RKO (cell line): ENCODE measurements around the gene GPR52.
"Not testable (repeated sequence)": the region's sequence is repeated elsewhere in the genome, so short reads cannot be mapped to it uniquely, and the experiment has no call there.

Experiments
- DNase-seq: peaks from one replicate; pipeline ENCODE4 v3.0.0-alpha.2; 2016; ENCODE audit warnings: low spot score

Gene GPR52

GRCh38 chr1:174447866-174448530 is at the start of gene GPR52:
Gene GPR52, plus strand, starts transcription at chr1:174447964. Its CDS starts 148 bp downstream, at chr1:174448112.
- DNase-seq: no peak

- DNase-seq: no peak
These were observed 49.5 kb upstream of the GPR52 start for GRCh38 chr1:174398246-174398645.

- DNase-seq: no peak
These were observed 48.6 kb upstream of the GPR52 start for GRCh38 chr1:174399211-174399610.

- no peak for DNase-seq
These were observed 46.7 kb upstream of the GPR52 start for GRCh38 chr1:174401075-174401474.

GRCh38 chr1:174405219-174405618 is 42.5 kb upstream of the GPR52 start:
- DNase-seq: no peak

GRCh38 chr1:174406421-174406820 is 41.3 kb upstream of the GPR52 start:
- DNase-seq: no peak

- DNase-seq: no peak
These were observed 40.1 kb upstream of the GPR52 start for GRCh38 chr1:174407665-174408064.

- no peak for DNase-seq
These were observed 39.6 kb upstream of the GPR52 start for GRCh38 chr1:174408146-174408545.

GRCh38 chr1:174409801-174410200 is 38.0 kb upstream of the GPR52 start:
- DNase-seq: not testable (repeated sequence)

- DNase-seq: no peak
These were observed 34.1 kb upstream of the GPR52 start for GRCh38 chr1:174413632-174414031.

- no peak for DNase-seq
These were observed 33.6 kb upstream of the GPR52 start for GRCh38 chr1:174414203-174414602.

- no peak for DNase-seq
These were observed 32.3 kb upstream of the GPR52 start for GRCh38 chr1:174415506-174415905.

- no peak for DNase-seq
These were observed 29.8 kb upstream of the GPR52 start for GRCh38 chr1:174417921-174418320.

GRCh38 chr1:174425121-174425520 is 22.6 kb upstream of the GPR52 start:
- DNase-seq: no peak

GRCh38 chr1:174426153-174426552 is 21.6 kb upstream of the GPR52 start:
- DNase-seq: no peak

GRCh38 chr1:174428033-174428432 is 19.7 kb upstream of the GPR52 start:
- DNase-seq: no peak

GRCh38 chr1:174428739-174429138 is 19.0 kb upstream of the GPR52 start:
- DNase-seq: no peak

GRCh38 chr1:174433451-174433850 is 14.3 kb upstream of the GPR52 start:
- peak; percentile 38 for DNase-seq

- no peak for DNase-seq
These were observed 2.4 kb upstream of the GPR52 start for GRCh38 chr1:174445351-174445750.

- DNase-seq: no peak
These were observed 1.9 kb upstream of the GPR52 start for GRCh38 chr1:174445817-174446216.

- no peak for DNase-seq
These were observed 743 bp downstream of the GPR52 start for GRCh38 chr1:174448531-174448883.

GRCh38 chr1:174448974-174449373 is 1.2 kb downstream of the GPR52 start:
- DNase-seq: no peak

- no peak for DNase-seq
These were observed 3.6 kb downstream of the GPR52 start for GRCh38 chr1:174451408-174451807.

GRCh38 chr1:174465855-174466254 is 18.1 kb downstream of the GPR52 start:
- no peak for DNase-seq

- DNase-seq: no peak
These were observed 18.8 kb downstream of the GPR52 start for GRCh38 chr1:174466607-174467006.
